ENCODE results near the gene HFM1.
"Not testable (repeated sequence)": the region's sequence is repeated elsewhere in the genome, so short reads cannot be mapped to it uniquely, and the experiment has no call there.

The HFM1 gene

DNA sequence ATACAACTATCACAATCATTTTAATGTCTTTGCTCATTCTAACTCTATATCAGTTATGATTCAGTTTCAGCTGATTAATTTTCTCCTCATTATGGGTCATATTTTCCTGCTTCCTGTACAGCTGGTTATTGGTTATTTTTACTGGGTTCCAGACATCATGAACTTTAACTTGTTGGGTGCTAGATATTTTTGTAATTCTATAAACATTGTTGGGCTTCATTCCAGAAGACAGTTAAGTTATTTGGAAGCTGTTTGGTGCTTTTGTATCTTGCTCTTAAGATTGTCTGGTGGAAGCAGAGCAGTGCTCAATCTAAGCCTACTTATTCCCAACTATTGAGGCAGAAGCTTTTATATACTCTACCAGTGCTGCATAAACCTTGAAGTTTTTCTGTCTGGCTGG lies 34.4 kb upstream of the HFM1 start:
- TF ChIP-seq, protein P1, sequence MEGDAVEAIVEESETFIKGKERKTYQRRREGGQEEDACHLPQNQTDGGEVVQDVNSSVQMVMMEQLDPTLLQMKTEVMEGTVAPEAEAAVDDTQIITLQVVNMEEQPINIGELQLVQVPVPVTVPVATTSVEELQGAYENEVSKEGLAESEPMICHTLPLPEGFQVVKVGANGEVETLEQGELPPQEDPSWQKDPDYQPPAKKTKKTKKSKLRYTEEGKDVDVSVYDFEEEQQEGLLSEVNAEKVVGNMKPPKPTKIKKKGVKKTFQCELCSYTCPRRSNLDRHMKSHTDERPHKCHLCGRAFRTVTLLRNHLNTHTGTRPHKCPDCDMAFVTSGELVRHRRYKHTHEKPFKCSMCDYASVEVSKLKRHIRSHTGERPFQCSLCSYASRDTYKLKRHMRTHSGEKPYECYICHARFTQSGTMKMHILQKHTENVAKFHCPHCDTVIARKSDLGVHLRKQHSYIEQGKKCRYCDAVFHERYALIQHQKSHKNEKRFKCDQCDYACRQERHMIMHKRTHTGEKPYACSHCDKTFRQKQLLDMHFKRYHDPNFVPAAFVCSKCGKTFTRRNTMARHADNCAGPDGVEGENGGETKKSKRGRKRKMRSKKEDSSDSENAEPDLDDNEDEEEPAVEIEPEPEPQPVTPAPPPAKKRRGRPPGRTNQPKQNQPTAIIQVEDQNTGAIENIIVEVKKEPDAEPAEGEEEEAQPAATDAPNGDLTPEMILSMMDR (IDR thresholded peaks at IDR 0.05; ENCODE audit: control extremely low read depth, extremely low read depth, low read depth, missing control alignments) = no peak
- DNase-seq (ENCODE audit: extremely low spot score) = no peak
- ChIA-PET CTCF (interaction anchor here (1.8 kb wide), 1 partner anchor 10 kb away, joined by 6 read pairs; no protein-coding TSS in a partner anchor), POLR2A (no interaction called here)

GRCh38 chr1:91428182-91428798 lies 23.7 kb upstream of the HFM1 start:
- ChIA-PET CTCF (interaction anchor here (1.7 kb wide), 1 partner anchor 10 kb away, joined by 6 read pairs; no protein-coding TSS in a partner anchor), POLR2A (no interaction called here)
- TF ChIP-seq, protein P1 (IDR thresholded peaks at IDR 0.05; ENCODE audit: control extremely low read depth, extremely low read depth, low read depth, missing control alignments) = no peak
- DNase-seq (ENCODE audit: extremely low spot score) = no peak

DNA sequence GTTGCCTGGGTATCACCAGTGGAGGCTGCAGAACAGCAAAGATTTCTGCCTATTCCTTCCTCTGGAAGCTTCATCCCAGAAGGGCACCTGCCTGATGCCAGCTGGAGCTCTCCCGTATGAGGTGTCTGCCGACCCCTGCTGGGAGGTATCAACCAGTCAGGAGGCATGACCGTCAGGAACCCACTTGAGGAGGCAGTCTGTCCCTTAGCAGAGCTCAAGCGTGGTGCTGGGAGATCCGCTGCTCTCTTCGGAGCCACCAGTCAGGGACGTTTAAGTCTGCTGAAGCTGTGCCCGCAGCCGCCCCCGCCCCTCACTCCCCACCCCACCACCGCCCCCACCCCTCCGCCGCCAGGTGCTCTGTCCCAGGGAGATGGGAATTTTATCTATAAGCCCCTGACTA lies 23.1 kb upstream of the HFM1 start:
- no peak for DNase-seq (ENCODE audit: extremely low spot score)

GRCh38 chr1:91422523-91422922 lies 17.9 kb upstream of the HFM1 start:
- POLR2A ChIA-PET; DNase-seq (ENCODE audit: extremely low spot score); CTCF ChIA-PET: not testable (repeated sequence)

More for the DNA sequence above, 23.1 kb upstream of the HFM1 start:
- ChIA-PET CTCF (no interaction called here), POLR2A (no interaction called here)
- TF ChIP-seq, protein P1 (IDR thresholded peaks at IDR 0.05; ENCODE audit: control extremely low read depth, extremely low read depth, low read depth, missing control alignments) = no peak

DNA sequence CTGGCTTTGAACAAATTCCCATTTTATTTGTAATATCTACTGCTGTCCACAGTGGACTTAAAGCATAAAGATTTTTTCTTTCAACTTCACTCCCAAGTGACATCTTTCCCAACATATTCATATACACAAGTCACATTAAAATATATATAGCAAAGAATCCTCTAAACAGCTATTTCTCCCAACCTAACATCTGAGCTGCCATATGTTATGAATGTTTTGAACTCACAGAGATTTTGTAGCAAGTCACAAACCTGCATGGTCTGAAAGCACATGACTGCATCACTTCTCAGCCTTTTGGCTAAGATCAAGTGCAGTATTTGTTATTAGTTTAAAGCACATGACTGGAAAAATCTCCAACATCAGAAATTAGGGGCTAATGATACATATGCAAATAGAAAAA lies 7.7 kb upstream of the HFM1 start:
- CTCF ChIA-PET = interaction anchor here (1.8 kb wide), 1 partner anchor 14 kb away, joined by 5 read pairs; no protein-coding TSS in a partner anchor
- TF ChIP-seq, protein P1 (IDR thresholded peaks at IDR 0.05; ENCODE audit: control extremely low read depth, extremely low read depth, low read depth, missing control alignments) = no peak
- DNase-seq (ENCODE audit: extremely low spot score) = no peak
- POLR2A ChIA-PET = no interaction called here

DNA sequence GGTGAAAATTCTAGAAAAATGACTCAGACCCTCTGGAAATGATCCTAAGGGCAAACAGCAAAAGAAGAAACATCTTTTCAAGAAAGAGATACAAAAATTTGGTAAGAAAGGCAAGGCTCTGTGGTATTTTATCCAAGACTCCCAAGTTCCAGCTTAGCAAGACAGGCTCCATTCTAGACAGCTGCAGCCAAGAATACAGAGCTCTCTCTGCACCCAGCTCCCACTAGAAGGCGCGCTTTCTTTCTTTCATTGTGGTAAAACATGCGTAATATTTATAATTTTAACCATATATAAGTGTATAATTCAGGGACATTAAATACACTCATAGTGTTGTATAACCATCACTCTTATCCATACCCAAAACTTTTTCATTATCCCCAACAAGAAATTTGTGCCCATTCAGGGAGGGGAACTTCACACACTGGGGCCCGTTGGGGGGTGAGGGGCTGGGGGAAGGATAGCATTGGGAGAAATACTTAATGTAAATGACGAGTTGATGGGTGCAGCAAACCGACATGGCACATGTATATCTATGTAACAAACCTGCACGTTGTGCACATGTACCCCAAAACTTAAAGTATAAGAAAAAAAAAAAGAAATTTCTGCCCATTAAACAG lies 2.2 kb upstream of the HFM1 start:
- DNase-seq (ENCODE audit: extremely low spot score) = no peak
- ChIA-PET POLR2A (no interaction called here), CTCF (no interaction called here)
- TF ChIP-seq, protein P1 (IDR thresholded peaks at IDR 0.05; ENCODE audit: control extremely low read depth, extremely low read depth, low read depth, missing control alignments) = no peak

- DNase-seq (ENCODE audit: extremely low spot score) = no peak
- ChIA-PET CTCF (no interaction called here), POLR2A (no interaction called here)
- TF ChIP-seq, protein P1 (IDR thresholded peaks at IDR 0.05; ENCODE audit: control extremely low read depth, extremely low read depth, low read depth, missing control alignments) = peak; percentile 22
Observed at GRCh38 chr1:91402023-91402422, 2.6 kb downstream of the HFM1 start.

Measured in GM10248 (cell line).